ENCODE data around the gene IFIT2.
"Not testable (repeated sequence)": the region's sequence is repeated elsewhere in the genome, so short reads cannot be mapped to it uniquely, and the experiment has no call there.

The IFIT2 gene

DNA sequence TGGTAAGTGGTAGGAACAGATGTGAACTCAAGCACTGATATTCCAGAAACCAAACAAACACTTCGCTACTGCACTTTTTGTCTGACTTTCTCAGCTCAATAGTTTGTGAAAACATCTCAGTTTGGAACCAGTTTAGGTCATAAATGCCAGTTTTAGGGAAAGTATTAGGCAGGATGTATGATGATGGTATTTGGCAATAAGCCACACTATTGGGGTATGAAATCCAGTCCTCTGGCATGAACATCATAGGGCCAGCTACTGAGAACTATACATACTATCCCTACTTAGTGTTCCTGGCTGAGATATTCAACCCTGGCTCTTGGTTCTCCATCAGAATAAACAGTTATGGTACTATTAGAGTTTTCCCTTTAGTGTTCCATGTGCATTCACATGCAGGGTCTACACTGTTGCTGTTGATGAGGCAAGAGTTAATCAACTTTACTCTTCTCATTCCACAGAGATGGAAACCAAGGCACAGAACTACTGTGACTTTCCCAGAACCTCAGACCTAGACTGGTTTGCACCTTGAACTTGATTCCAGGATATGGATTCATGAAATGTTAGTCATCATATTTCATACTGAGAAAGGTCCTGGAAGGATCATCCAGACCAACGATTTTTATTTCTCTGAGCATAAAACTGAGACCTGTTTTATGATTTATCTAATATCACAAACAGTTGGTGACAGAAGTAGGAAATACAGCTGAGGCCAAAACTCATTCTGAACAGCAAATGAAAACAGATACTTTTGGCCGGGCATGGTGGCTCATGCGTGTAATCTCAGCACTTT, 20.0 kb upstream of the IFIT2 start:
- no peak for DNase-seq

GRCh38 chr10:89283025-89283935, 18.6 kb upstream of the IFIT2 start:
- no peak for DNase-seq

DNA sequence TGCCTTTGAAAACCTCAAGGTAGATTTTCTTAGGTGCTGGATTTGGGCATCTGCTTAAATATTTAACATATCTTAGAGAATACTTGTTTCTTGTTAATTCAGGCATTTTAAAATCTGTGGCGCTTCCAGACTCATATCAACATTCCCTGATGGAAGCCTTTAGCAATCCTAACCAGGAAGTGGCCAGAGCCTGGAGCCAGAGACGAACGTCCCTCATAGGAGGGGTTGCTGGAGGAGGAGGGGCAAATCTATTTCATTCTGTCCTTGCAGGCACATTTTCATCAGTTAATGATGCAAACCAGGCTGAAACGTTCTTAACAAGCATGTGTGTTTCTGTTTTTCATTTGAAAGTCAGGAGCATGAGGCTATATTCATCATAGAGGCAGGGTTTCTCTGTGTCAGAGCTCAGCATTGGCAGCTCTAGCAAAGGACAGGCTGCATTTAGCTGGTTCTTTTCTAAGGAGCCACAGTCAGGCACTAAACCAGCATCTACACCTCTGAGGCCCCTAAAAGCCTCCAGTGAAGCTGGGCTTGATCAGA, 17.8 kb upstream of the IFIT2 start:
- DNase-seq = peak; percentile 3

- DNase-seq = not testable (repeated sequence)
Measured at GRCh38 chr10:89284711-89285110, 17.1 kb upstream of the IFIT2 start.

DNA sequence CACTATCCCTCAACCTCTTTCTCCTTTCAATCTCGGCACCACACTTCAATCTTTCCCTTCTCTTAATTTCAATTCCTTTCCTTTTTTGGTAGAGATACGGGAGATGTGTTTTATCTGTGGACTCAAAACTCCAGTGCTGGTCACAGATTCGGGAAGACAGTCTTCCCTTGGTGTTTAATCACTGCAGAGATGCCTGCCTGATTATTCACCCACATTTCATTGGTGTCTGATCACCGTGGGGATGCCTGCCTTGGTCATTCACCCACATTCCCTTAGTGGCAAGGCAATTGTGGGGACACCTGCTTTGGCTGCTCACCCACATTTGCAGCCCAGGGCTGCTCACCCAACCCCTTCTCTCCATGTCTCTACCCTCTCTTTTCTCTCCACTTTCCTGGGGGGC, 16.5 kb upstream of the IFIT2 start:
- DNase-seq = not testable (repeated sequence)

GRCh38 chr10:89294721-89295239, 7.1 kb upstream of the IFIT2 start:
- no peak for DNase-seq

- DNase-seq = no peak
Measured at GRCh38 chr10:89295597-89295996, 6.2 kb upstream of the IFIT2 start.

GRCh38 chr10:89296220-89296648, 5.6 kb upstream of the IFIT2 start:
- DNase-seq = no peak

- no peak for DNase-seq
Measured at GRCh38 chr10:89297356-89297755, 4.5 kb upstream of the IFIT2 start.

GRCh38 chr10:89297791-89298190, 4.1 kb upstream of the IFIT2 start:
- DNase-seq = no peak

DNA sequence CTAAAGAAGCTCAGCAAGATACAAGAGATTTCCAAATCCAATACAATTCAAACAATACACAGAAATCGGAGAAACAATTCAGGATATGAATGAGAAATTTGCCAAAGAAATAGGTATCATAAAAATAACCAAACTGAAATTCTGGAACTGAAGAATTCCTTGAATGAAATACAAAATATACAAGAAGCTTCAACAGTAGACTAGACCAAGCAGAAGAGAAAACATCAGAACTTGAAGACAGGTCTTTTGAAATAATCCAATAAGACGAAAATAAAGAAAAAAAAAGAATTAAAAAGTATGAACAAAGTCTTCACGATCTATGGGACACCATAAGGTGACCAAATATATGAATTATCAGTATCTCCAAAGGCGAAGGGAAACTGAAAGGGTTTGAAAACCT, 2.8 kb upstream of the IFIT2 start:
- DNase-seq = no peak

DNA sequence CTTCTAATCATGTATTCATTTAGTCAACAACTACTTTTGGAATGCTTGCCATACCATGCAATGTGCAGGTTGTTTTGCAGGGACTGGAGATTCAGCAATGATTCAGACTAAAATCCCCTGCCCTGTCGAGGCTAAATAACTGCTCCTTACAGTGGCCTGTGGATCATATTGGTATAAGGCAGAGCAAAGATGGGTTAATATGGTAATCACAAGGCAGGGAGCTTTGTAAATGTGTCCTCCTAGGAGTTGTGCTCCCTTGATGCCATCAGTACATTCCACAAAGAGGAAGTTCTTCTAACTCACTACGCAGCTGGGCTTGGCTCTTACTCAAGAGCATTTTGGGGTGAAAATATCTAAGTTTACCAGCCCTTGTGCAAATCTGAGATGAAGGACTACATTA, 614 bp upstream of the IFIT2 start:
- no peak for DNase-seq

- DNase-seq = no peak
Measured at GRCh38 chr10:89302625-89303024, 779 bp downstream of the IFIT2 start.

DNA sequence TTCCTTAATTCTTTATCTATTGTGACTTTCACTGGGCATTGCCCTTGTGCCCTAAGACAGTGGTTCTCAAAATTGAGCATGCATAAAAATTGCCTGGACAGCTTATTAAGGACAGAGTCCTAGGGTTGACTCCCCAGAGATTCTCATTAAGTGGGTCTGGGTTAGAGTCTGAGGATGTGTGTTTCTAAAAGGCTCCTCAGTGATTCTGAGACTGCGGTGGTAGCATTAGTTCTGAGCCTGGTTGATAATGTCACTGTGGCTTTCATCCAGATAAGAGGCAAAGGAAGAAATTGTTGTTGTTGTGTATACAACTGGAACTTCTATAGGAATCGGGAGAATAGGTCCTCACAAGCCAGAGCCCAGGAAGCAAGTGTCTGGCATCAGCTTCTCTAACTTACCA, 1.3 kb downstream of the IFIT2 start:
- no peak for DNase-seq

DNA sequence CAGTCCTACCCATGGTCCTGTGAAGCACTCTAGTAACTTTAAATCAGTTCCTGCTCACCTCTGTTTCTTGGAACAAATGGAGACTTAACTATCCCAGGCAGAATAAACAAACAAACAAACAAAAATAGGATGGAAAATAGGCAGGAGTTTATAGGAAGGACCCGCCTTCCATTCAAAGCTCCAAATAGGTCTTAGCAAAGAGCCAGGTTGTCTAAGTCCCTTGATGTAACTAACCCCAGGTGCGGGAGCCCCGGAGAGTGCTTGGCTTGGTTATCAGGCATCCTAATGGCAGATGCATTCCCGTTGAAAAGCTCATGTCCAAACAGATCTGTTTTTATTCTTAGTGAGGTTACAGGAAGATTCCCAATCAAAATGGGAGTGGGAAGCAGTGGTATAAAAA, 2.2 kb downstream of the IFIT2 start:
- DNase-seq = no peak

DNA sequence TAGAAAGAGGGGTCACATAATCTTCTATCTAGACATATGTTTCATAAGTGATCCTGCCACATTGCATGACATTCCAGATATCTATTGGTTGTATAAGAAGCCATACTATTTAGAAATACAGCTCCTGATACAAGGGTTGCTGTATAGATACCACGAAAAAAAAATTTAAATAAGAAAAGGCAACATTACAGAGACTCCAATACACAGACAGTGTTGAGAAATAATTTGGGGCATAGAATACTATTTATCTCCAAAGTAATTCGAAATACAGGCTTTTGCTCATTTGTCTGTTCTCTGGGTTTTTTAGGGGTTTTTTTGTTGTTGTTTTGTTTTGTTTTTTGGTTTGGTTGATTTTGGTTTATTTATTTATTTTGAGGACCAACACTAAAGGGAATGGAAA, 2.6 kb downstream of the IFIT2 start:
- no peak for DNase-seq

- DNase-seq = no peak
Measured at GRCh38 chr10:89304925-89305324, 3.1 kb downstream of the IFIT2 start.

DNA sequence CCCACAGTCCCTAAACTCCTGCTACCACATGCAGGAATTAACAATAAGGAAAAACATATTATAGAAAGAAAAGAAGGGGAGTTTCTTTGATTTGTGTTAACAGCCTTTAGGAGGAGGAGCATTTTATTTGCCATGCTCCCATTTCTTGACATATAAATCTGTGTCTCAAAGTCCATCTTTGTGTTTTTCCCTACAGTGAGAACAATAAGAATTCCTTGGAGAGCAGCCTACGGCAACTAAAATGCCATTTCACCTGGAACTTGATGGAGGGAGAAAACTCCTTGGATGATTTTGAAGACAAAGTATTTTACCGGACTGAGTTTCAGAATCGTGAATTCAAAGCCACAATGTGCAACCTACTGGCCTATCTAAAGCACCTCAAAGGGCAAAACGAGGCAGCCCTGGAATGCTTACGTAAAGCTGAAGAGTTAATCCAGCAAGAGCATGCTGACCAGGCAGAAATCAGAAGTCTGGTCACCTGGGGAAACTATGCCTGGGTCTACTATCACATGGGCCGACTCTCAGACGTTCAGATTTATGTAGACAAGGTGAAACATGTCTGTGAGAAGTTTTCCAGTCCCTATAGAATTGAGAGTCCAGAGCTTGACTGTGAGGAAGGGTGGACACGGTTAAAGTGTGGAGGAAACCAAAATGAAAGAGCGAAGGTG, 4.1 kb downstream of the IFIT2 start:
- DNase-seq = no peak

- DNase-seq = no peak
Measured at GRCh38 chr10:89306434-89307268, 4.8 kb downstream of the IFIT2 start.

GRCh38 chr10:89307269-89307577, 5.4 kb downstream of the IFIT2 start:
- no peak for DNase-seq

DNA sequence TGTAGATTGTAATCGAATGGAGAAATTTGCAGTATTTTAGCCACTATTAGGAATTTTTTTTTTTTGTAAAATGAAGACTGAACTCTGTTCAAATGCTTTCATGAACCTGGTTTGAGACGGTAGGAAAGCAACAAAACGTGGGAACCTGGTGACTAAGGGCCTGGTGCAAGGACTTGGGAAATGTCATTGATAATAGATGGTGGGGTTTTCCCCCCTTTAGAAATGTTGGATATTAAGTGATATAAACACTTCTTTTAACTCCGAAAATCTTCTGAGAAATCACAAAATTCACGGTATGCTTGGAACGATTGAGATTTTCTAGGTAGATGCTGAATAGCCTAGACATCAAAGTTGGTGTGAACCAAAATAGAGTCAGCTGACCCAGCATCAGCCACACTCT, 6.4 kb downstream of the IFIT2 start:
- no peak for DNase-seq

DNA sequence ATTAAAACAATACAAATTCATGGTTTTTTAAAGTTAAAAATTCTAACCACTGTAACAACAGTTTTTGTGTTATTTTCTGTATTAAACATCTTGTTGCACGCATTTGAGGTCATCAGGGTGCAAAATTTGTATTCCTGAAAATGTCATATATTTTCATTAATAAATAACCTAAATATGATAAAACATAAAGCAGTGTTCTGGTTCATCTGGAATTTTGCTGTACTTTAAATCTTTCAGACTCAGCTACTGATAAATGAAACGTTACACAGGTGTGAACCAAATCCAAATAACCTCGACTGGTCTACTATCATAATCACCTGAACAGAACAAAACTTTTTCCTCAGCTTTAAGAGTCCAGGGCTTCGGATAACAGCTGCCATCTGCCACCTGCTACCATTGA, 6.9 kb downstream of the IFIT2 start:
- DNase-seq = no peak

All from NCI-H2029 (cell line).